ENCODE results near the gene APOL6. TPM values are rescaled to one million over a fixed set of nuclear protein-coding genes. Genes with fewer than 3 reads are reported as not detected.

Gene APOL6
- total RNA-seq, 1 donor from 2014 or later: not detected

- Mint-ChIP-seq H3K9me3 (no peaks in the 10 kb centered on the region), H3K4me3 (no peak overlapping the region), H3K4me1 (peaks cover 6% of the 10 kb centered on the region), H3K27me3 (ENCODE audit: low read depth) (no peaks in the 10 kb centered on the region), H3K27ac (ENCODE audit: unreplicated experiment) (no peak overlapping the region), H3K36me3 (ENCODE audit: low read depth) (no peaks in the 10 kb centered on the region)
- DNase-seq (ENCODE audit: low read depth, low spot score): no peak
- TF ChIP-seq CTCF (conservative IDR thresholded peaks at IDR 0.05): no peak
Measured at GRCh38 chr22:35609261-35609660, 39.0 kb upstream of the APOL6 start.

GRCh38 chr22:35609761-35610160 lies 38.5 kb upstream of the APOL6 start:
- Mint-ChIP-seq H3K9me3 (no peaks in the 10 kb centered on the region), H3K27ac (ENCODE audit: unreplicated experiment) (no peak overlapping the region), H3K27me3 (ENCODE audit: low read depth) (no peaks in the 10 kb centered on the region), H3K4me3 (no peak overlapping the region), H3K4me1 (peaks cover 6% of the 10 kb centered on the region), H3K36me3 (ENCODE audit: low read depth) (no peaks in the 10 kb centered on the region)
- DNase-seq (ENCODE audit: low read depth, low spot score): no peak
- TF ChIP-seq CTCF (conservative IDR thresholded peaks at IDR 0.05): no peak

GRCh38 chr22:35610741-35611140 lies 37.5 kb upstream of the APOL6 start:
- Mint-ChIP-seq H3K9me3 (no peaks in the 10 kb centered on the region), H3K4me1 (no peaks in the 10 kb centered on the region), H3K27ac (ENCODE audit: unreplicated experiment) (no peak overlapping the region), H3K4me3 (no peak overlapping the region), H3K36me3 (ENCODE audit: low read depth) (no peaks in the 10 kb centered on the region), H3K27me3 (ENCODE audit: low read depth) (no peaks in the 10 kb centered on the region)
- no peak for TF ChIP-seq CTCF (conservative IDR thresholded peaks at IDR 0.05)
- DNase-seq (ENCODE audit: low read depth, low spot score): no peak

- TF ChIP-seq CTCF (conservative IDR thresholded peaks at IDR 0.05): no peak
- Mint-ChIP-seq H3K27me3 (ENCODE audit: low read depth) (no peaks in the 10 kb centered on the region), H3K4me1 (no peaks in the 10 kb centered on the region), H3K36me3 (ENCODE audit: low read depth) (no peaks in the 10 kb centered on the region), H3K27ac (ENCODE audit: unreplicated experiment) (no peak overlapping the region), H3K9me3 (no peaks in the 10 kb centered on the region), H3K4me3 (no peak overlapping the region)
- no peak for DNase-seq (ENCODE audit: low read depth, low spot score)
Measured at GRCh38 chr22:35611200-35611890, 36.9 kb upstream of the APOL6 start.

- TF ChIP-seq CTCF (conservative IDR thresholded peaks at IDR 0.05): no peak
- DNase-seq (ENCODE audit: low read depth, low spot score): no peak
- Mint-ChIP-seq H3K9me3 (no peaks in the 10 kb centered on the region), H3K27me3 (ENCODE audit: low read depth) (no peaks in the 10 kb centered on the region), H3K27ac (ENCODE audit: unreplicated experiment) (no peak overlapping the region), H3K36me3 (ENCODE audit: low read depth) (no peaks in the 10 kb centered on the region), H3K4me1 (no peaks in the 10 kb centered on the region), H3K4me3 (no peak overlapping the region)
Measured at GRCh38 chr22:35611891-35612576, 36.2 kb upstream of the APOL6 start.
